NCI-H526 treated with DMSO at 0.1 percent for 48 hours (cell line): ENCODE measurements around the gene CERS6.

ENCODE experiments used
- DNase-seq: peaks from one replicate; lab custom pipeline; 2025; lab: John Stamatoyannopoulos, UW

CERS6 gene

GRCh38 chr2:168530982-168531622 is 75.0 kb downstream of the CERS6 start:
- DNase-seq = no peak

- peak; percentile 55 for DNase-seq
Observed at GRCh38 chr2:168534926-168535325, 78.9 kb downstream of the CERS6 start.

GRCh38 chr2:168536925-168537466 is 80.9 kb downstream of the CERS6 start:
- no peak for DNase-seq

GRCh38 chr2:168538133-168538532 is 82.1 kb downstream of the CERS6 start:
- no peak for DNase-seq

GRCh38 chr2:168538534-168538933 is 82.5 kb downstream of the CERS6 start:
- no peak for DNase-seq

- DNase-seq = no peak
Observed at GRCh38 chr2:168539945-168540344, 83.9 kb downstream of the CERS6 start.

- no peak for DNase-seq
Observed at GRCh38 chr2:168541858-168542257, 85.8 kb downstream of the CERS6 start.

- DNase-seq = no peak
Observed at GRCh38 chr2:168543037-168543436, 87.0 kb downstream of the CERS6 start.

GRCh38 chr2:168543935-168544334 is 87.9 kb downstream of the CERS6 start:
- DNase-seq = no peak

GRCh38 chr2:168545439-168546082 is 89.5 kb downstream of the CERS6 start:
- DNase-seq = no peak

- DNase-seq = no peak
Observed at GRCh38 chr2:168550670-168551069, 94.6 kb downstream of the CERS6 start.

- peak; percentile 78 for DNase-seq
Observed at GRCh38 chr2:168552450-168552856, 96.4 kb downstream of the CERS6 start.

GRCh38 chr2:168555283-168555682 is 99.2 kb downstream of the CERS6 start:
- DNase-seq = no peak

- no peak for DNase-seq
Observed at GRCh38 chr2:168559187-168559586, 103.1 kb downstream of the CERS6 start.

GRCh38 chr2:168560817-168561499 is 104.9 kb downstream of the CERS6 start:
- DNase-seq = no peak

GRCh38 chr2:168561991-168562390 is 105.9 kb downstream of the CERS6 start:
- DNase-seq = no peak

- no peak for DNase-seq
Observed at GRCh38 chr2:168562971-168563370, 106.9 kb downstream of the CERS6 start.

- DNase-seq = no peak
Observed at GRCh38 chr2:168564641-168565040, 108.6 kb downstream of the CERS6 start.

- peak; percentile 78 for DNase-seq
Observed at GRCh38 chr2:168565112-168565511, 109.0 kb downstream of the CERS6 start.

- DNase-seq = peak; percentile 38
Observed at GRCh38 chr2:168565512-168565911, 109.4 kb downstream of the CERS6 start.

- DNase-seq = peak; percentile 60
Observed at GRCh38 chr2:168566974-168567665, 111.0 kb downstream of the CERS6 start.

GRCh38 chr2:168567836-168568235 is 111.8 kb downstream of the CERS6 start:
- DNase-seq = no peak
